HL-60 (cell line): ENCODE measurements around the gene MCAM. TPM values are rescaled to one million over a fixed set of nuclear protein-coding genes. Genes with fewer than 3 reads are reported as not detected.

Experiments
- DNase-seq, 2 experiments: peaks; one replicate each; pipeline ENCODE4 v3.0.0-alpha.2; 2010 to 2020; ENCODE audit warnings: low read depth in 1 of 2, low spot score in 1 of 2
- H3K27ac ChIP-seq: fragments of 250-450 bp; sonication (Bioruptor Pico); replicated peaks from 2 replicates; pipeline ENCODE4 v1.5.1; 2020; ENCODE audit warnings: mild to moderate bottlenecking, moderate library complexity
- H3K27me3 ChIP-seq: fragments of 250-450 bp; sonication (Bioruptor Pico); 2 replicates; pipeline ENCODE4 v1.5.1; 2021; ENCODE audit warnings: mild to moderate bottlenecking, moderate library complexity; ENCODE audit not compliant: insufficient read depth, poor library complexity, severe bottlenecking
- H3K4me3 ChIP-seq: replicated peaks from 2 replicates; pipeline ENCODE4 v1.5.1; 2011; ENCODE audit warnings: mild to moderate bottlenecking, control low read depth, low read length; ENCODE audit not compliant: insufficient read depth
- GABPA ChIP-seq: IDR thresholded peaks from 2 replicates; pipeline ENCODE4 v1.6.1; 2012; ENCODE audit warnings: low read depth
- POLR2AphosphoS5 ChIP-seq: IDR thresholded peaks from 2 replicates; pipeline ENCODE4 v1.6.1; 2012; ENCODE audit warnings: low read depth
- REST ChIP-seq: IDR thresholded peaks from 2 replicates; pipeline ENCODE4 v1.6.1; 2012; ENCODE audit warnings: low read depth; ENCODE audit not compliant: insufficient replicate concordance
- SPI1 ChIP-seq: IDR thresholded peaks from 2 replicates; pipeline ENCODE4 v1.6.1; 2012; ENCODE audit warnings: low read depth, mild to moderate bottlenecking, borderline replicate concordance
- microRNA-seq: library from miRNA; unstranded; fragments of <30 nt; microRNA quantifications from one replicate; pipeline ENCODE4, GENCODE V29; 2018

Gene MCAM

GRCh38 chr11:119262668-119263351 is 54.1 kb downstream of the MCAM start:
- DNase-seq: no peak
- Histone ChIP-seq H3K27me3 (no peaks in the 10 kb centered on the region), H3K27ac (no peak overlapping the region), H3K4me3 (no peak overlapping the region)
- TF ChIP-seq GABPA: no peak
- no peak for TF ChIP-seq POLR2AphosphoS5
- TF ChIP-seq REST: no peak

- H3K4me3 ChIP-seq: no peak overlapping the region
- TF ChIP-seq GABPA (no peak), SPI1 (peak; percentile 49; the same call in 1 of the 2 replicates)
- no peaks in the 10 kb centered on the region for H3K27me3 ChIP-seq
- H3K27ac ChIP-seq: no peak overlapping the region
- DNase-seq: peak; percentile 17 to 28
These were observed 57.9 kb downstream of the MCAM start for GRCh38 chr11:119258983-119259382.

Small RNA genes lying within 50 kb of the gene (microRNA-seq; reads per million reads assigned to microRNA genes)
- gene MIR6756: not detected
